ENCODE measurements around the gene AFAP1. TPM values are rescaled to one million over a fixed set of nuclear protein-coding genes. Genes with fewer than 3 reads are reported as not detected.

The AFAP1 gene
- total RNA-seq, 1 donor from 2014 or later: 84.9 TPM

DNA sequence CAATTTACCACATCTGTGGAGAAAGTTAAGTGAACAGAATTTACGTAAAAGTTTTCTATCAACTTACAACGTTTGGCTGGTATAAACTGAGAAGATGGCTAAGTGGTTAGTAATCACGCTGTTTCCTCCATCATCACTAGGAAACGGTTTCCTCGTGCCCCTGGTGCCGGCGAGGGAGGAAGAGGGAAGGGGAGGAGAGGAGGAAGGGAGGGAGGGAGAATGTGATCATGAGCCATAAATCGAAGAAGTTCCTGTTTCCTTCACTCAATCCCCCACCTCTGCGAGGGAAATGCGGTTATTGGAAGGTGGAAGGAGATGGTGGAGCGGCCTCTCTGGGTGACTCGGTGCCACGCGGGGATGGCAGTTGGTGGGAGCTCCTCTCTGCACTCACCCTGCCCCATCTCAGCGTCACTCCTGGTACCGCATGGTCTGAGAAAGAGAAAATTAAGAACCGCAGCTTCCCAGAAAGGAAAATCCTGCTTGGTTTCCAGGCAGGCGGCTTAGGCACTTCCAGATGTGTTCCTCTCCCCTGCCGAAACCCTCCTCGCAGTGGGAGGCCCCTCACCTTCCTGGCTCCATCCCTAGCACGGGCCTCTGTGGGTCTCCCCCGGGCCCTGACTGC, 216.8 kb downstream of the AFAP1 start:
- H3K9me3 ChIP-seq: no peaks in the 10 kb centered on the region
- H3K27ac ChIP-seq: no peak overlapping the region
- intact Hi-C loops (cut with DNase I): no loop called here
- TF ChIP-seq, protein P1, sequence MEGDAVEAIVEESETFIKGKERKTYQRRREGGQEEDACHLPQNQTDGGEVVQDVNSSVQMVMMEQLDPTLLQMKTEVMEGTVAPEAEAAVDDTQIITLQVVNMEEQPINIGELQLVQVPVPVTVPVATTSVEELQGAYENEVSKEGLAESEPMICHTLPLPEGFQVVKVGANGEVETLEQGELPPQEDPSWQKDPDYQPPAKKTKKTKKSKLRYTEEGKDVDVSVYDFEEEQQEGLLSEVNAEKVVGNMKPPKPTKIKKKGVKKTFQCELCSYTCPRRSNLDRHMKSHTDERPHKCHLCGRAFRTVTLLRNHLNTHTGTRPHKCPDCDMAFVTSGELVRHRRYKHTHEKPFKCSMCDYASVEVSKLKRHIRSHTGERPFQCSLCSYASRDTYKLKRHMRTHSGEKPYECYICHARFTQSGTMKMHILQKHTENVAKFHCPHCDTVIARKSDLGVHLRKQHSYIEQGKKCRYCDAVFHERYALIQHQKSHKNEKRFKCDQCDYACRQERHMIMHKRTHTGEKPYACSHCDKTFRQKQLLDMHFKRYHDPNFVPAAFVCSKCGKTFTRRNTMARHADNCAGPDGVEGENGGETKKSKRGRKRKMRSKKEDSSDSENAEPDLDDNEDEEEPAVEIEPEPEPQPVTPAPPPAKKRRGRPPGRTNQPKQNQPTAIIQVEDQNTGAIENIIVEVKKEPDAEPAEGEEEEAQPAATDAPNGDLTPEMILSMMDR (IDR thresholded peaks at IDR 0.05): no peak
- no peaks in the 10 kb centered on the region for H3K36me3 ChIP-seq
- H3K4me3 ChIP-seq: no peak overlapping the region
- no peaks in the 10 kb centered on the region for H3K4me1 ChIP-seq
- no peak for DNase-seq (ENCODE audit: low spot score in 2 of 2)
- no peaks in the 10 kb centered on the region for H3K27me3 ChIP-seq

DNA sequence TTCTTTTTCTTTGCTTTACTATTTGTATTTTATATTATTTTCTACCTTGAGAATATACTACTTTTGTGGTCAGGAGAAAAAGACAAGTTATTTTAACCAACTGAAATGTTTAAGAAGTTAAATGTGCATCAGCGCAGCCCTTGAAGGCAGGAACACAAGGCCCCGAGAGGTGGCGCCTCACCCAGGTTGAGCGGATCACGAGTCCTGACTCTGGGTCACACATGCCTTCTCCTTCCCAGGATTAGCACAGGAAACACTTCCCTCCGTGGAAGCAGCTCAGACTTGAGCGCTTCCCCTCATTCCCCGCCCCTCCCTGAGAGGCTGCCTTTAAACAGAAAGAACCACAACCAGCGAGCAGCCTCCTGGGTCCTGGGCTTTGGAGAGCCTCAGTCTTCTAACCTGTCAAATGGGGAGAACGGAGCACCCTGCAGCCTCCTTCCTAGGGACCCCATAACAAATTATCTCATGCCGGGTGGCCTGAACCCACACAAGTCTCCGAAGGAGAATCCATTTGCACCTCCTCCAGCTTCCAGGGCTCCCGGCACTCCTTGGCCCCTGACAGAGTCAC, 217.6 kb downstream of the AFAP1 start:
- intact Hi-C loops (cut with DNase I): no loop called here
- no peak overlapping the region for H3K4me3 ChIP-seq
- TF ChIP-seq, protein P1 (IDR thresholded peaks at IDR 0.05): no peak

DNA sequence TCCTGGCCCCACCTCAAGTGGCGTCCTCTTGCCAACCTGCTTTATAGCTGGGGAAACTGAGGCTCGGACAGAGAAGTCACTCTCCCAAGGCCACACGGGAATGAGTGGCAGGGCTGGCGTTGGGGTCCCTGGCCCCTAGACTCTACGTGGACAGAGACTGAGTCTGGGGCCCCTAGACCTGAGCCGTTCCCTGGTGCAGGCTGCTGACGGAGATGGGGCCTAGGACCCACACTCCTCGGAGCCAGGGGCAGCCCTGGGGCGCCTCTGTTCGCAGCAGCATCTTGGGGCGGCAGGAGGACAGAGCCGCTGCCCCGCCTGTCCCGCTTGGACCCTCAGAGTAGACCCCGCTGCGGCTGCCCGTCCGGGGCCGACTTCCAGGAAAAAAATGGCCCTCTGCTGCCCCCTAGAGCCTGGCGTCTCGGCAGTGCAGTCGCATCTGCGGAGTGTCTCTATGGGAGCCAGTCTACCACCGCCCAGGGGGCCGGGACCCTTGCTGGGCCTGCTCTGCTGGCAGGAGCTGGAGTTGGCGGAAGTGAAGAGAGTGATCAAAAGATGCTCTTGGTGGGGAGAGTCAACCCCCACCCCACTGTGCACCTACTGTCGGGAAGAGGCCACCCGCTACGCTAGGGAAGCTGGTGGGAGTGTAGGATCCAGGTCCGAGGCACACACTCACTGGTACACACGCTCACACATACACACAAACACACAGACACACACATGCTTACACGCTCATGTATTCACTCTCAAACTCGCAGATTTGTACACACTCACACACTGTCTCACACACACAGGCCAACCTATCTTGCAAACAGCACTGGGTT, 220.1 kb downstream of the AFAP1 start:
- intact Hi-C loops (cut with DNase I): loop anchor here (1.0 kb wide), 1 partner anchor 527 kb away; the partner anchor contains the start of gene SORCS2
- no peaks in the 10 kb centered on the region for H3K4me1 ChIP-seq
- no peak overlapping the region for H3K27ac ChIP-seq
- TF ChIP-seq, protein P1 (IDR thresholded peaks at IDR 0.05): peak; percentile 61 to 79 (median 75)
- H3K27me3 ChIP-seq: no peaks in the 10 kb centered on the region
- H3K36me3 ChIP-seq: no peaks in the 10 kb centered on the region
- DNase-seq (ENCODE audit: low spot score in 2 of 2): no peak
- H3K9me3 ChIP-seq: no peaks in the 10 kb centered on the region
- no peak overlapping the region for H3K4me3 ChIP-seq

More for the DNA sequence above, 217.6 kb downstream of the AFAP1 start:
- no peak for DNase-seq (ENCODE audit: low spot score in 2 of 2)
- no peak overlapping the region for H3K27ac ChIP-seq
- no peaks in the 10 kb centered on the region for H3K27me3 ChIP-seq
- H3K9me3 ChIP-seq: no peaks in the 10 kb centered on the region
- H3K4me1 ChIP-seq: no peaks in the 10 kb centered on the region
- H3K36me3 ChIP-seq: no peaks in the 10 kb centered on the region

DNA sequence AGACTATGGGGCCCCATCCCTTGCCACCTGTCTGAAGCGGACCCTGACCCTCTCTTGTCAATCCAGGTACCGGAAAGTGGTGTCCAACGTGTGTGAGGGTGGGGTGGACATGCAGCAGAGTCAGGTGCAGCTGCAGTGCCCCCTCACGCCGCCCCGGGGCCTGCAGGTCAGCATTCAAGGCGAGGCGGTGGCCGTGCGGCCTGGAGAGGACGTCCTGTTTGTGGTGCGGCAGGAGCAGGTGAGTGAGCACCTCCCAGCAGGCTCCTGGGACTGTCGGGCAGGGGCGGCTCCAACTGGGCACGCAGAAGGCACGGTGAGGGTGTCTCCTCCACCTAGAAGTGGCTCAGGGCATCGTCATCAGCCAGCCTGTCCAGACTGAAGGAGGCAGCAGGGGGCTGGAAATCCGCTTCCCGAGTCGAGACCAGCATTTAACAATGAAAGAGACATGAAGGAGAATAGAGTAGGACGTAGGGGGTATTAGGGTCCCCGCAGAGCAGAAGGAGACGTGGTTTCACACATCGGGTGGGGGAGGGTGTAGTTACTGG, 221.6 kb downstream of the AFAP1 start:
- TF ChIP-seq, protein P1 (IDR thresholded peaks at IDR 0.05): no peak
- H3K27ac ChIP-seq: no peak overlapping the region
- H3K36me3 ChIP-seq: no peaks in the 10 kb centered on the region
- H3K4me3 ChIP-seq: no peak overlapping the region
- H3K9me3 ChIP-seq: no peaks in the 10 kb centered on the region
- no peak for DNase-seq (ENCODE audit: low spot score in 2 of 2)
- H3K27me3 ChIP-seq: no peaks in the 10 kb centered on the region
- no peaks in the 10 kb centered on the region for H3K4me1 ChIP-seq
- intact Hi-C loops (cut with DNase I): no loop called here

DNA sequence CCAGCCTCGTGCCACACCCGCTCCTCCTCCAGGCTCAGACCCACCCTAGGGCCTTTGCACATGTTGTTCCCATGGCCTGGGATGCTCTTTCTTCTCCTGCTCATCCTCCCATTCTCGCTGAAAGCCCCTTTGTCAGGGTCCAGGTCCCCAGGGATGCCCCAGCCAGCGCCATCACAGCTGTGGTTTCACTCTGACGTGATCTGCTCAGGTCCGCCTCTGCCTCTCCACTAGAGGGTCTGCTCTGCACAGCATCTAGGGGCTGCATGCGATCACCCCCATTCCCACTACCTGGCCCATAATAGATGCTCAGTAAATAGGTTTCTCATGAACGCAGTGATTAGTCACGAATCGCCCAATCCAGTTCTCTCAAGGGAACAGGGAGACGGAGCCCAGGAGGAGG, 222.5 kb downstream of the AFAP1 start:
- Histone ChIP-seq H3K27me3 (no peaks in the 10 kb centered on the region), H3K4me1 (no peaks in the 10 kb centered on the region), H3K9me3 (no peaks in the 10 kb centered on the region), H3K36me3 (no peaks in the 10 kb centered on the region), H3K4me3 (no peak overlapping the region), H3K27ac (no peak overlapping the region)
- TF ChIP-seq, protein P1 (IDR thresholded peaks at IDR 0.05): no peak
- DNase-seq (ENCODE audit: low spot score in 2 of 2): no peak
- intact Hi-C loops (cut with DNase I): no loop called here
